Neutrophil (primary cell): Measurements from ENCODE around the gene ARL16.

ENCODE experiments used
- H3K27ac ChIP-seq: fragments of 200-600 bp; sonication (generic); 2 replicates; pipeline ENCODE4 v1.5.1; 2016; ENCODE audit warnings: mild to moderate bottlenecking, moderate library complexity
- H3K27me3 ChIP-seq: fragments of 200-600 bp; sonication (generic); 2 replicates; pipeline ENCODE4 v1.6.0; 2016; ENCODE audit warnings: mild to moderate bottlenecking
- H3K36me3 ChIP-seq: fragments of 200-600 bp; sonication (generic); 2 replicates; pipeline ENCODE4 v1.5.1; 2017
- H3K4me1 ChIP-seq, 2 experiments: fragments of 200-600 bp in 1 of 2; sonication (generic) in 1 of 2; 1 replicate in 1 of 2; 2 replicates in 1 of 2; pipeline versions ENCODE4 v1.5.1 to v1.6.1; 2013 to 2016; ENCODE audit warnings: low read depth in 1 of 2, low read length in 1 of 2, mild to moderate bottlenecking in 1 of 2, moderate library complexity in 1 of 2; ENCODE audit not compliant: control insufficient read depth in 1 of 2, insufficient read depth in 1 of 2
- H3K4me3 ChIP-seq, 2 experiments: fragments of 200-600 bp in 1 of 2; sonication (generic) in 1 of 2; 1 replicate in 1 of 2; 2 replicates in 1 of 2; pipeline ENCODE4 v1.5.1; 2013 to 2016; ENCODE audit warnings: low read depth in 1 of 2, low read length in 1 of 2, mild to moderate bottlenecking in 1 of 2, moderate library complexity in 1 of 2
- H3K9me3 ChIP-seq: fragments of 200-600 bp; sonication (generic); 2 replicates; pipeline ENCODE4 v1.5.1; 2016
- CTCF ChIP-seq: fragments of 200-600 bp; sonication (generic); IDR thresholded peaks from 2 replicates; pipeline ENCODE4 v1.5.1; 2016; ENCODE audit warnings: antibody characterized with exemption

ARL16 gene

GRCh38 chr17:81700353-81701287, 17.0 kb upstream of the ARL16 start:
- no peaks in the 10 kb centered on the region for H3K27me3 ChIP-seq
- TF ChIP-seq CTCF = no peak
- peaks cover 62% of the 10 kb centered on the region for H3K36me3 ChIP-seq
- H3K4me1 ChIP-seq = peaks cover 20 to 37% of the 10 kb centered on the region in 2 experiments
- no peaks in the 10 kb centered on the region for H3K9me3 ChIP-seq
- no peak overlapping the region for H3K27ac ChIP-seq
- no peak overlapping the region for H3K4me3 ChIP-seq

GRCh38 chr17:81697261-81698044, 13.9 kb upstream of the ARL16 start:
- TF ChIP-seq CTCF = no peak
- no peak overlapping the region for H3K27ac ChIP-seq
- peaks cover 5 to 18% of the 10 kb centered on the region in 2 experiments for H3K4me1 ChIP-seq
- peaks cover 94% of the 10 kb centered on the region for H3K36me3 ChIP-seq
- H3K9me3 ChIP-seq = no peaks in the 10 kb centered on the region
- H3K4me3 ChIP-seq = no peak overlapping the region
- H3K27me3 ChIP-seq = no peaks in the 10 kb centered on the region

- Histone ChIP-seq H3K4me1 (peaks cover 0 to 8% of the 10 kb centered on the region in 2 experiments), H3K4me3 (no peak overlapping the region), H3K36me3 (peaks cover 99% of the 10 kb centered on the region), H3K27ac (no peak overlapping the region), H3K9me3 (no peaks in the 10 kb centered on the region), H3K27me3 (no peaks in the 10 kb centered on the region)
- TF ChIP-seq CTCF = no peak
Observed at GRCh38 chr17:81696218-81696941, 12.8 kb upstream of the ARL16 start.

GRCh38 chr17:81695801-81696200, 12.2 kb upstream of the ARL16 start:
- no peaks in the 10 kb centered on the region for H3K9me3 ChIP-seq

More at GRCh38 chr17:81695801-81696200, 12.2 kb upstream of the ARL16 start:
- Histone ChIP-seq H3K27ac (no peak overlapping the region), H3K4me3 (no peak overlapping the region), H3K36me3 (peaks cover 99% of the 10 kb centered on the region), H3K27me3 (no peaks in the 10 kb centered on the region), H3K4me1 (peaks cover 0 to 8% of the 10 kb centered on the region in 2 experiments)
- TF ChIP-seq CTCF = no peak
